Measurements from ENCODE around the gene LYPD4.

The LYPD4 gene

DNA sequence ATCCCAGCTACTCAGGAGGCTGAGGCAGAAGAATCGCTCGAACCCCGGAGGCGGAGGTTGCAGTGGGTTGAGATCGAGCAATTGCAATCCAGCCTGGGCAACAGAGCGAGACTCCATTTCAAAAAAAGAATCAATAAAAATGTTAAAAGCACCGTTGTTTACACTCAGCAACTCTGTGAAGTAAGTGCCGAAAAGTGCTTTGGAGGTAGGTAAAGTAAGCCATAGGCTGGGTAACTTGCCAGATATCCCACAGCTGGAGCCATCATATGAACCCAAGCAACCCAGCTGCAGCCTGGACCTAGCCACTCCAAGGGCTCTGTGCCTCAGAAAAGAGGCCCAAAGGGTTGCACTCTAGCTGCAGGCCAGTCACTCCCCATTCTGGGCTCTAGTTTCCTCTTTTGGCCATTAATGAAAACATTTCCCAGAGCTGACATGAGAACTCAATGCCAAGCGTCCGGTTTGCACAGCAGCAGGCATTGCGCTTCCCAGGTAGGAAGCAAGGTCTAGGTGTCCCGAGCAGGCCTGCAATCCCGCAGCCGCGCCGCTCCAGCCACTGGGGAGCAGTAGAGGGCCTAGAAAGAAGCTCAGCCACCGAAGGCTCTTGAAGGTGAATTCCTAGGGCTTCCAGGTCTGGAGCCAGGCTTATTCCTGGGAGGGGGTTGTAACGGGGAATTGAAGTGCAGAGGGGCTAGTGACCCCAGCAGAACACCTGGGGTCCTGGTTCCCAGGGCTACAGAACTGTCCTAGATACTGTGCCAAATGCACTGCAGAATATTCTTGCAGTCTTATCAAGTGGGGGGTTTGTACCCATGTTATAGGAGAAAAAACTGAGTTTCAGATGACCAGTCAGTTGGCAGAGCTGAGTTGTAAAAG lies 28.5 kb upstream of the LYPD4 start:
- peak; percentile 71 for DNase-seq

DNA sequence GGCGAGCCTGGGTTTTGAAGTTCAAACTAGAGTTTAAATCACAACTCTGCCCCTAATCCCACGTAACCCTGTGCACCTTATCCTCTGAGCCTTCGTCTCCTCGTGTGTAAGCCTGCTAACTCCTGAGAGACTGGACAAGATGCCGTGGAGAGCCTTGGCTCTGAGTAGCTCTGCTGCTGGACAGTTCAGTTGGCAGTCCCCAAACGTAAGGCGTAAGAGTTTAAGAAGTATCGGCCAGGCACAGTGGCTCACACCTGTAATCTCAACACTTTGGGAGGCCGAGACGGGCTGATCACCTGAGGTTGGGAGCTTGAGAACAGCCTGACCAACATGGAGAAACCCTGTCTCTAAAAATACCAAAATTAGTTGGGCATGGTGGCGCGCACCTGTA lies 27.9 kb upstream of the LYPD4 start:
- no peak for DNase-seq

DNA sequence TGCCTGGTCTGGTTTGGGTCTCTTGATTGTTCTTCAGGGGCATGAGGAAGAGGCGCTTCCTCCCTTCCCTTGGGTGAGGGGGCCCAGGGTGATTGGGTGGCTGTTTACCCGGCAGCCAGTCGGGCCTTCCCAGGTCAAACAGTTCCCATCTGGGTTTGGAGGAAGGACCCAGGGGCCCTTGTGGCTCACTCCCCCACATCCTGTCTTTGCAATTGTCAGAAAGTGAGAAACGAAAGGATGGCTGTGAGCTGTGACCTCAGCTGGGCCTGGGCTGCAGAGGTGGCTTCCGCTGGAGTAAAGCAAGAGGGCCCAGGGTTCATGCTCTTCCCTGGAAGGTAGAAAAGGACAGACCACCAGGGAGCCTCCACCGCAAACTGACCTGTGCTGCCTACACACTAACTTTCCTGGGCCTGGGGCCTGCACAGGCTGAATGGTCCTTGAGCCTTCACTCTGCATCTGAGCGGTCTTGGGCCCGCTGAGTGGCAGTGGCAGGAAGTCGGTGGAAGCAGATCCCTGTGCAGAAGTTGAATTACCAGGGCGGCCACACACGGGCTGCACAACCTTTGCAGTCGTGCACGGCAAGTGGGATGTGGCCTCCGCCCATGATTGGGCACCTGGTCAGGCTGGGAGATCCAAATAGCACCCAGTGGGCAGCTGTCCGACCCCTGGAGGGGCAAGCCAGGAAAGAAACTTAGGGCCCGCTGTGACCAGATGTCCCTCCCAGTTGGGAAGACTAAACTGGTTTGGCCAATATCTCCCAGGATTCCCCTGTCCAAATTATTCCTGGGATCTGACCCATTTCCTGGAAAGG lies 27.3 kb upstream of the LYPD4 start:
- DNase-seq: no peak

DNA sequence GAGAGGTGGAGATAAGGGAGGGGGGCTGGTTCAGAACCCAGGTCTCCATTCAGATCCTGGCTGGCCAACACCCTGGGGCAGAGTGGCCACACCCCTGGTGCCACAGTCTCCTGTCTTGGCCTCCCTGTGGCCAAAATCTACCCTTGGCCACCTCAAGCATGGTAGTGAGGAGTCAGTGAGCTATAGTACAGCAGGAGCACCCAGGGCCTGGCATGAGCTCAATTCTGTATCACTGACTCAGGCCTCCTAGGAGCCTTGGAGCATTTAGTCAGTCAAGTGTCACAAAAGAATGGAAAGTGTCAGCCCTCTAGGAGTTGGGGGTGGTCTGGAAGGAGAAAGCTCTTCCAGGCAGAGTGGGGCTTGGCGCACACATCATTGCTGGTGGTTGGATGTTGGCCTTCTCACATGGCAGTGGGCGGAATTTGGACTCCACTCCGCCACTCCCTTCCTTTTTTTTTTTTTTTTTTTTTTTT lies 26.0 kb upstream of the LYPD4 start:
- DNase-seq: no peak

DNA sequence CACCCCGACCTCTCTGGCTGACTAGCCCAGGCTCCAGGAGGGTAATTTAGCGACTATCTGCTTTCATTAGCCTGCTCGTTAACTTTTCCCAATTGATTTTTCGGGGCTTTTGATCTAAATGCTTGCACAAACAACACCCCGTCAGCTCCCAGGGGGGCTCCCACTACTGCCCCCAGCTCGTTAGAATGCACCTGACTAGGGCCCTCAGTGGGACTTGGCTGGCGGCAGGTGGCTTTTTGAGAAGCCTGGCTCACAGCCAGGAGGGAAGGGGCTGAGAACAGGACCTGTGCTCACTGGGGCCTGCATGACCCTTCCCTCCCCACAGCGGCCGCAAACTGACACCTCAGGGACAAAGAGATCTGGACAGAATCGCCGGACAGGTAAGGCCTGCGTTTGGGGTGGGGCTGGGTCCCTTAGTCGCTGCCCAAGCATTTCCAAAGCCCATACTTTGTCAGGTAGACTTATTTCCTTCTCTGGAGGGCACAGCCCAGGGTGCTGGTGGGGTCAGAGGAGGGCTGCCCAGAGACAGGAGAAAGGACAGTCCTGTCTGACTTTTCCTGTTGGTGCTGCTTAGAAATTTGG lies 25.0 kb upstream of the LYPD4 start:
- DNase-seq: no peak

DNA sequence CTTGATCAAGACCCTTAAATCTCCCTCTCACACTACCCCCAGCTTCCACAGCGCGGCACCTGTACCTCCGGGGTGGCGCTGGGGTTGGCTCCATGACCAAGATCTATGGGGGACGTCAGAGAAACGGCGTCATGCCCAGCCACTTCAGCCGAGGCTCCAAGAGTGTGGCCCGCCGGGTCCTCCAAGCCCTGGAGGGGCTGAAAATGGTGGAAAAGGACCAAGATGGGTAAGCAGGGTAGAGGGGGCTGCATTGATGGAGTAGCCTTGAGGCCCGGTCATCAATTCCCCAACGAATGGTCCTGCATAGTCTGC lies 24.5 kb upstream of the LYPD4 start:
- no peak for DNase-seq

DNA sequence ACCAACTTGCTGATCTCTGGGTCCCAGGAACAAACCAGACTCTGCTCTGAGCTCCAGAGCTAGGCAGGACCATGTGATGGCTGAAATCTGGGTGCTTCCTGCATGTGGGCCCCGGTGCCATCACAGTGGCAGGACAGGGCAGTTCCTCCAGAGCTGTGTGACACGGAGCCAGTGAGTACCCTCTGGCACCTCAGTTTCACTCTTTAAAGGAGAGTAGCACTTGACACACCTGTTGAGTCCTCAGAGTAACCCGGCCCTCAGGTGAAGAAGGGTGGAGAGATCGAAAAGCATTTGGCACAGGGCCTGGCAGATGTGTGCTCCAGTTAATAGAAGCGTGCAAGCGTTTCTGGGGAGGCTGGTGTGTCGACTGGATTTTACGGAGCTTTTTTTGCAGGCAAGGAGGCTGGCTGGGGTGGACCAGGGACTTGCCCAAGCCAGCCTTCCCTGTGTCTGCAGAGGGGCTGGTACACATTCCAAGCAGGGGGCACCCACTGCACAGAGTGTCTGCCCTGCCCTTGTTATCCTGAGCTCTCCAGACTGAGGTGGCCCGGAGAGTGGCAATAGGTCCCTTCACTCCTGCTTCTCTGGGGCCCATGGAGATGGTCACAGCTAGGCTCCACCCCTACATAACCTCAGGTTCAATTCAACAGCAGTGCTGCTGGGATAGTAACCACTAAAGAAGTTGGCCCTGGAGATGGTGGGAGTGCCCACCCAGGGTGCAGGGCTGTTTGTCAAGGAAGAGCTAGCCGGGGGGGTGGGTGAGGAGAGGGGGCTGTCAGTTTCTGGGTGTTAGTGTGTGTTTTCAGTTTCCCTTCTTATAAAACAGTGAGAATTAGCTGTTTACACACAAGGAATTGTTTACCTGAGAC lies 23.9 kb upstream of the LYPD4 start:
- no peak for DNase-seq

- no peak for DNase-seq
These were observed 21.8 kb upstream of the LYPD4 start for GRCh38 chr19:41866284-41866683.

DNA sequence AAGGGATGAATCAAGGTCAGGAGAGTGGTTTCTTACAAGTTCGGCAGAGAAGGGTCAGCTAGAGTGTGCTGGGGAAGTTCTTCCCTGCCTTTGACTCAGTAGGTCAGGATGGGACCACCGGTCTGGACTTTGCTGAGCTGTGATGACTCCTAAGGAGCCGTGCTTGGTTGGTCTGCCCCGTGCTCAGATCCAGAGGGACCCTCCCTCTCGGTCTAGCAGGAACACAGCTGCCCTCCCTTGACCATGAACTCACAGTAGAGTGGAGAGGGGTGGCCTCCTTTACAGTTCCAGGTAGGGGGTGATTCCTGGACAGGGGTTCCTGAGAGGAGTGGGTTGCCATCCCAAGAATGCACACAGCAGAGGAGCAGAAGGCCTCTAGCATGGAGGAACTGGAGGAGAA lies 19.9 kb upstream of the LYPD4 start:
- DNase-seq: no peak

DNA sequence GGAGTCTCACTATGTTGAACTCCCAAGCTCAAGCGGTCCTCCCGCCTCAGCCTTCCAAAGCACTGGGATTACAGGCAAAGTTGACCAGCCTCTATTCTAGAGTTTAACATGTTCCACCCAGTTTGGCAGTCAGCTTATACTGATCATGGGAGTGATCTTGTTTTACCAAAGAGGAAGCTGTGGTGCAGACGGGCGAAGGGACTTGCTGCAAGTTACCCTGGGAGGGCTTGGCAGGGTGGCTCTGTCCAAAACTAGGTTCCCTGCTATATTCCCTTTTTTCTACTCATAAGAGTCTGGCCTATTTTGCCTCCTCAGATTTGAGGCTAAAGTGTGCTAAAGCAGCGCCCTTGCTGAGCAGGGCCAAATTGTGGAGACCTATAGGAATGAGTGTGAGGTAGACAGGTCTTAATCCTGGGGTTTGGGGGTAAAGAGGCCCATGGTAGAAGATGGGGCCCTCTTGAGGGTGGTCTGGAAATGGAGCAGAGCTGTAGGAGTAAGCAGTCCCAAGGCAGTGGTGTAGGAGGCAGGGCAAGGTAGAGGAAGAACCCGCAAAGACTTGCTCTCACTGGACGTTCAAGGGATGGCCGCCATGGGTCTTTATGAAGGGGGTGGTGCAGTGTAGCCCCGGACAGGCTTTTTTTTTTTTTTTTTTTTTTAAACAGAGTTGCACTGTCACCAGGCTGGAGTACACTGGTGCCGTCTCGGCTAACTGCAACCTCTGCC lies 18.9 kb upstream of the LYPD4 start:
- no peak for DNase-seq

- no peak for DNase-seq
These were observed 18.0 kb upstream of the LYPD4 start for GRCh38 chr19:41862445-41862986.

GRCh38 chr19:41861846-41862245 lies 17.4 kb upstream of the LYPD4 start:
- no peak for DNase-seq

GRCh38 chr19:41861116-41861768 lies 16.8 kb upstream of the LYPD4 start:
- DNase-seq: no peak

GRCh38 chr19:41860419-41861115 lies 16.1 kb upstream of the LYPD4 start:
- no peak for DNase-seq

- peak; percentile 98 for DNase-seq
These were observed 15.3 kb upstream of the LYPD4 start, which contains the start of gene RPS19 for GRCh38 chr19:41859618-41860418. RPS19 (plus strand) TSS chr19:41860255; CDS start chr19:41860775, 520 bp downstream.

DNA sequence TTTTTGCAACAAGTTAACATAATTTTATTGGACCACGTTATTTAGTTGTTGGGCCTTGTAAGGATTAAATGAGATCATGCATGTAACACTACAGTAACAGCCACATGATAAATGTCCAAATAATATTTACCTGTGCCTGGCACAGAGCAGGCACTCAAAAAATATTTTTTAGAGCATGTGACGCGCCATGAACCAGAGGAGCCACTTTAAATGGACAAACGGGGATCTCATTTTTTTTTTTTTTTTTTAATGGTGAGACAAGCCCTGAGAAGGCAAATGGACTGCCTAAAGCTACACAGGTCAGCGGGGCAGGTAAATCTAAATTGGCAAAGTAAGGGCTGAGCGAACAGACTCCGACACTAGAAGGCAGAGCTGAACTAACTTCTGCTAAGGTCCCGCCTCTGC lies 14.7 kb upstream of the LYPD4 start:
- DNase-seq: no peak

GRCh38 chr19:41853768-41854167 lies 9.3 kb upstream of the LYPD4 start:
- no peak for DNase-seq

GRCh38 chr19:41853344-41853743 lies 8.9 kb upstream of the LYPD4 start:
- no peak for DNase-seq

- no peak for DNase-seq
These were observed 7.0 kb upstream of the LYPD4 start for GRCh38 chr19:41851456-41851855.

DNA sequence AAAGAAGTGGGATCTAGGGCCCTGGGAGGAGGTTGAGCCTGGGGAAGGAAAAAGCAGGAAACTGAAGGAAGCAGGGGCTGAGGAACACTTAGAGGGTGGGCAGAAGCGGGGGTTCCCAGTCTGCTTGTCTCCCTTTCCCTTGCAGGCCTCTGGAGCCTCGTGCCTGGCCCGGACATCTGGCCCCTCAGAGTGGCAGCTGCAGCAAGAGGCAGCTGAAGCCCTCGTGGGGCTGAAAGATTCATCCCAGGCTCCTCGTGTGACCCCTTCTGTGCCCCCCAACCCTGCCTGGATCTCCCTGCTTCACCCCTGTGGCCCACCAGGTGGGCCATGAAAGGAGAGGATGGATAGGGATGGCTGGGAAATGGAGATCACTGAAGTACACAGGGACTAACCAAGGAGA lies 5.9 kb upstream of the LYPD4 start:
- DNase-seq: no peak
